GM12878 (cell line): ENCODE data around the gene CCDC24. TPM values are rescaled to one million over a fixed set of nuclear protein-coding genes. Genes with fewer than 3 reads are reported as not detected.

Experiments used
- ATAC-seq: fragments of 200-7000 bp; cut with Tn5 transposase; 3 replicates; pipeline ENCODE4 v1.9.1; 2020; ENCODE audit warnings: mild to moderate bottlenecking, moderate library complexity
- BruUV-seq: library from RNA; stranded (reverse); fragments of 400-500 nt; replicated peaks from 2 replicates; lab custom pipeline; 2021; lab: Mats Ljungman, UMichigan
- CTCF ChIA-PET: fragments of 300-600 bp; sonication (Branson Sonifier 250); formaldehyde crosslinking; extraction: SDS; loops from one replicate; lab custom pipeline; 2021; ENCODE audit warnings: inconsistent platforms; lab: Yijun Ruan, JAX
- POLR2A ChIA-PET: fragments of 350-600 bp; formaldehyde crosslinking; extraction: SDS; loops from one replicate; lab custom pipeline; 2021; ENCODE audit warnings: inconsistent platforms; lab: Charles Lee
- RAD21 ChIA-PET: fragments of 300-600 bp; sonication (Branson Sonifier 250); formaldehyde crosslinking; loops from one replicate; lab custom pipeline; 2023; ENCODE audit warnings: antibody characterized with exemption; ENCODE audit not compliant: unreplicated experiment; lab: Charles Lee
- SMC1A ChIA-PET: fragments of 300-600 bp; sonication (Branson Sonifier 250); formaldehyde crosslinking; loops from one replicate; lab custom pipeline; 2023; ENCODE audit not compliant: unreplicated experiment, uncharacterized antibody; lab: Charles Lee
- DNase-seq: peaks from one replicate; pipeline ENCODE4 v3.0.0-alpha.2; 2011; ENCODE audit warnings: low read depth, low spot score
- FAIRE-seq: peaks from 3 replicates; lab custom pipeline; 2011; peaks lifted over from hg19 to GRCh38; lab: Jason Lieb, UNC
- H2AFZ ChIP-seq: 2 replicates; pipeline ENCODE4 v1.6.0; 2011; ENCODE audit warnings: low read depth, low read length, control low read depth; ENCODE audit not compliant: control insufficient read depth
- H3K27ac ChIP-seq: 2 replicates; pipeline ENCODE4 v1.5.1; 2011; ENCODE audit warnings: control low read depth; ENCODE audit not compliant: control insufficient read depth, insufficient read depth
- H3K27me3 ChIP-seq, 2 experiments: replicated peaks in 1 of 2; 2 replicates each; pipeline versions ENCODE4 v1.6.0 to v1.6.1; 2011; ENCODE audit warnings: low read length in 1 of 2; ENCODE audit not compliant: control insufficient read depth in 2 of 2, insufficient read depth in 2 of 2
- H3K36me3 ChIP-seq, 2 experiments: 2 replicates each; pipeline ENCODE4 v1.5.1; 2011; ENCODE audit warnings: low read length in 1 of 2; ENCODE audit not compliant: control insufficient read depth in 2 of 2, insufficient read depth in 2 of 2
- H3K4me1 ChIP-seq: 2 replicates; pipeline ENCODE4 v1.6.1; 2011; ENCODE audit warnings: mild to moderate bottlenecking, low read length, moderate library complexity, mixed read lengths; ENCODE audit not compliant: control insufficient read depth, insufficient read depth
- H3K4me2 ChIP-seq: 2 replicates; pipeline ENCODE4 v1.6.0; 2011; ENCODE audit warnings: control low read depth; ENCODE audit not compliant: control insufficient read depth, insufficient read depth
- H3K4me3 ChIP-seq: fragments of 200-600 bp; sonication (generic); 2 replicates; pipeline ENCODE4 v1.5.1; 2016
- H3K79me2 ChIP-seq: 2 replicates; pipeline ENCODE4 v1.6.0; 2011; ENCODE audit warnings: low read length; ENCODE audit not compliant: control insufficient read depth, insufficient read depth
- H3K9ac ChIP-seq: 2 replicates; pipeline ENCODE4 v1.8.0; 2011; ENCODE audit warnings: low read length, control low read depth, mixed read lengths; ENCODE audit not compliant: control insufficient read depth, insufficient read depth
- H3K9me3 ChIP-seq: replicated peaks from 3 replicates; pipeline ENCODE4 v1.5.1; 2011; ENCODE audit warnings: mild to moderate bottlenecking, low read length; ENCODE audit not compliant: control insufficient read depth, insufficient read depth
- H4K20me1 ChIP-seq: 2 replicates; pipeline ENCODE4 v1.6.0; 2011; ENCODE audit not compliant: control insufficient read depth, insufficient read depth
- CTCF ChIP-seq, 3 experiments: IDR thresholded peaks in 2 of 3; conservative IDR thresholded peaks in 1 of 3; 2 replicates each; pipeline ENCODE4 v1.5.1; 2011; ENCODE audit warnings: low read depth in 3 of 3, low read length in 3 of 3, mild to moderate bottlenecking in 3 of 3, control low read depth in 2 of 3, moderate library complexity in 2 of 3, inconsistent platforms in 1 of 3, mixed read lengths in 1 of 3; ENCODE audit not compliant: control insufficient read depth in 2 of 3, insufficient read depth in 1 of 3; ENCODE audit errors: extremely low read depth in 1 of 3
- RAD21 ChIP-seq: IDR thresholded peaks from 2 replicates; pipeline ENCODE4 v1.6.1; 2011; ENCODE audit warnings: mild to moderate bottlenecking, low read depth, low read length, moderate library complexity; ENCODE audit not compliant: insufficient read depth
- RELB ChIP-seq: fragments of 450-650 bp; IDR thresholded peaks from 2 replicates; pipeline ENCODE4 v1.6.1; 2017; ENCODE audit warnings: low read depth, mild to moderate bottlenecking, moderate library complexity
- SMC3 ChIP-seq: IDR thresholded peaks from 2 replicates; pipeline ENCODE4 v1.6.1; 2011; ENCODE audit warnings: low read length, improper control_type of control experiment, borderline replicate concordance
- TCF12 ChIP-seq: IDR thresholded peaks from 2 replicates; pipeline ENCODE4 v1.6.1; 2011; ENCODE audit warnings: low read depth, mild to moderate bottlenecking, low read length
- WGBS: methylation state at CpG from one replicate; pipeline ENCODE4 v1.1.6; 2016; ENCODE audit warnings: low lambda C conversion rate; ENCODE audit not compliant: insufficient replicate concordance, insufficient coverage; ENCODE audit errors: missing lambda C conversion rate; 5-methylcytosine and 5-hydroxymethylcytosine counted together
- in situ Hi-C: fragments of 300-500 bp; cut with MboI; formaldehyde crosslinking; loops from 9 replicates; pipeline ENCODE4 v1.14.3; 2018; ENCODE audit warnings: mixed read lengths
- intact Hi-C: fragments of 100-400 bp; cut with micrococcal nuclease; formaldehyde crosslinking; loops from one replicate; pipeline ENCODE4 v1.14.2; 2022; ENCODE audit not compliant: unreplicated experiment
- polyA plus RNA-seq, 11 experiments: library from polyadenylated mRNA; depleted of rRNA in 4 of 11; unstranded in 6 of 11; stranded (reverse) in 5 of 11; fragments of >200 nt; fragmentation: Nextera tagmentation in 4 of 11; fragmentation: Illumina TruSeq in 1 of 11; extraction: Ambion mirVana in 4 of 11; extraction: Trizol in 1 of 11; gene quantifications; 1 replicate in 1 of 11; 2 replicates in 10 of 11; pipeline versions ENCODE4 v1.2.1 to v1.2.3, GENCODE V29; 2011 to 2016; ENCODE audit warnings: inconsistent platforms in 2 of 11, missing spikeins in 2 of 11, low read depth in 1 of 11
- total RNA-seq, 4 experiments: library from RNA; depleted of rRNA in 3 of 4; stranded (reverse); fragments of >200 nt in 3 of 4; fragmentation: Illumina TruSeq in 1 of 4; extraction: Trizol in 1 of 4; gene quantifications; 2 replicates each; pipeline versions ENCODE4 v1.2.1 to v1.2.3, GENCODE V29; 2013 to 2021

CCDC24 gene
- total and polyA plus RNA-seq, 10 of the 15 experiments (the other 5 are each of a cell fraction or from before 2014, with no cell fraction given): 0.18 to 3.1 (median 1.6) TPM; not detected in 1

GRCh38 chr1:44036409-44037139 is 45.2 kb downstream of the CCDC24 start:
- no TSS peak for BruUV-seq
- peak; percentile 92 for ATAC-seq
- ChIA-PET RAD21 (interaction anchor here (0.8 to 4.5 kb wide), 10 partner anchors 9 to 273 kb away, joined by 3 to 39 read pairs (median 4); partner anchors contain the start of gene IPO13), CTCF (interaction anchor here (0.6 to 8.9 kb wide), 28 partner anchors 10 to 797 kb away, joined by 3 to 167 read pairs (median 4); partner anchors contain the start of gene DPH2), POLR2A (interaction anchor here (0.8 kb wide), 1 partner anchor 274 kb away, joined by 3 read pairs; no protein-coding TSS in a partner anchor), SMC1A (interaction anchor here (0.6 to 3.4 kb wide), 14 partner anchors 10 to 558 kb away, joined by 3 to 37 read pairs (median 4); no protein-coding TSS in a partner anchor)
- Histone ChIP-seq H3K36me3 (no peaks in the 10 kb centered on the region), H3K79me2 (no peaks in the 10 kb centered on the region), H3K4me2 (no peak overlapping the region), H3K27me3 (no peaks in the 10 kb centered on the region), H3K4me3 (no peak overlapping the region), H2AFZ (no peak overlapping the region), H3K9ac (no peak overlapping the region), H3K27ac (no peak overlapping the region), H4K20me1 (no peaks in the 10 kb centered on the region), H3K4me1 (peaks cover 9% of the 10 kb centered on the region; the same call in 1 of the 2 replicates), H3K9me3 (no peaks in the 10 kb centered on the region)
- WGBS: 14% methylated on average over 6 of the region's 6 CpGs
- TF ChIP-seq SMC3 (peak; percentile 96), CTCF (IDR thresholded peaks at IDR 0.05 in 2 of 3, conservative IDR thresholded peaks at IDR 0.05 in 1 of 3; ENCODE audit: control insufficient read depth in 2 of 3, extremely low read depth in 1 of 3, insufficient read depth in 1 of 3, low read depth in 3 of 3, low read length in 3 of 3) (peak; percentile 91 to 96 (median 95)), TCF12 (0 out of 2 replicates have a peak, but pooled peaks have one; percentile 16), RAD21 (peak; percentile 83), RELB (no peak)
- FAIRE-seq: peak; percentile 96
- in situ Hi-C loops (loop anchor here (10.0 kb wide), 1 partner anchor 272 kb away; no protein-coding TSS in a partner anchor), intact Hi-C loops (loop anchor here (1.0 to 5.0 kb wide), 4 partner anchors 31 to 507 kb away; partner anchors contain the start of gene IPO13)
- no peak for DNase-seq
